GM12878 (cell line): ENCODE results near the gene CPB2. TPM values are rescaled to one million over a fixed set of nuclear protein-coding genes. Genes with fewer than 3 reads are reported as not detected.
A peak's percentile ranks its signal among the peaks of the same experiment; 100 is the strongest.

Experiments used
- BCL11A ChIP-seq: IDR thresholded peaks from 2 replicates; pipeline ENCODE4 v1.6.1; 2011; ENCODE audit warnings: low read depth, low read length
- CBFB ChIP-seq: IDR thresholded peaks from 2 replicates; pipeline ENCODE4 v1.6.1; 2016; ENCODE audit warnings: antibody characterized with exemption, low read depth
- CHD2 ChIP-seq: IDR thresholded peaks from 2 replicates; pipeline ENCODE4 v1.6.1; 2011; ENCODE audit warnings: low read depth, low read length, improper control_type of control experiment, borderline replicate concordance
- CHD4 ChIP-seq: fragments of 200-600 bp; sonication (generic); IDR thresholded peaks from 2 replicates; pipeline ENCODE4 v1.6.1; 2016; ENCODE audit warnings: mild to moderate bottlenecking
- CTCF ChIP-seq, 3 experiments: IDR thresholded peaks in 2 of 3; conservative IDR thresholded peaks in 1 of 3; 2 replicates each; pipeline ENCODE4 v1.5.1; 2011; ENCODE audit warnings: low read depth in 3 of 3, low read length in 3 of 3, mild to moderate bottlenecking in 3 of 3, control low read depth in 2 of 3, moderate library complexity in 2 of 3, inconsistent platforms in 1 of 3, mixed read lengths in 1 of 3; ENCODE audit not compliant: control insufficient read depth in 2 of 3, insufficient read depth in 1 of 3; ENCODE audit errors: extremely low read depth in 1 of 3
- EGR1 ChIP-seq, 2 experiments: IDR thresholded peaks; 1 replicate in 1 of 2; 2 replicates in 1 of 2; pipeline ENCODE4 v1.6.1; 2011 to 2012; ENCODE audit warnings: low read depth in 2 of 2, low read length in 2 of 2, borderline replicate concordance in 1 of 2, mild to moderate bottlenecking in 1 of 2, moderate library complexity in 1 of 2
- ELK1 ChIP-seq: IDR thresholded peaks from 2 replicates; pipeline ENCODE4 v1.6.1; 2012; ENCODE audit warnings: low read depth, low read length, improper control_type of control experiment
- FOS ChIP-seq: IDR thresholded peaks from 3 replicates; pipeline ENCODE4 v1.6.1; 2011; ENCODE audit warnings: borderline replicate concordance; ENCODE audit not compliant: insufficient read length; ENCODE audit errors: extremely low read depth
- LARP7 ChIP-seq: fragments of 450-650 bp; IDR thresholded peaks from 2 replicates; pipeline ENCODE4 v1.6.1; 2017; ENCODE audit warnings: mild to moderate bottlenecking
- NFYA ChIP-seq: IDR thresholded peaks from 2 replicates; pipeline ENCODE4 v1.6.1; 2011; ENCODE audit warnings: low read depth, mild to moderate bottlenecking, low read length, improper control_type of control experiment, borderline replicate concordance
- POU2F2 ChIP-seq: IDR thresholded peaks from 3 replicates; pipeline ENCODE4 v1.6.1; 2011; ENCODE audit warnings: low read depth, mild to moderate bottlenecking, low read length, borderline replicate concordance
- RELB ChIP-seq: fragments of 450-650 bp; IDR thresholded peaks from 2 replicates; pipeline ENCODE4 v1.6.1; 2017; ENCODE audit warnings: low read depth, mild to moderate bottlenecking, moderate library complexity
- SMAD1 ChIP-seq: fragments of 450-650 bp; IDR thresholded peaks from 2 replicates; pipeline ENCODE4 v1.6.1; 2018; ENCODE audit warnings: mild to moderate bottlenecking, low read depth; ENCODE audit not compliant: partially characterized antibody
- SMAD5 ChIP-seq: IDR thresholded peaks from 2 replicates; pipeline ENCODE4 v1.6.1; 2016; ENCODE audit warnings: antibody characterized with exemption, low read depth
- SRF ChIP-seq, 2 experiments: IDR thresholded peaks; 2 replicates each; pipeline ENCODE4 v1.6.1; 2011; ENCODE audit warnings: low read depth in 2 of 2, low read length in 2 of 2, mild to moderate bottlenecking in 1 of 2, moderate library complexity in 1 of 2
- STAT1 ChIP-seq: fragments of 450-650 bp; conservative IDR thresholded peaks from 2 replicates; pipeline ENCODE4 v1.6.1; 2014; ENCODE audit warnings: antibody characterized with exemption, mild to moderate bottlenecking
- TARDBP ChIP-seq: IDR thresholded peaks from 2 replicates; pipeline ENCODE4 v1.6.1; 2016; ENCODE audit warnings: borderline replicate concordance
- TCF3 ChIP-seq: IDR thresholded peaks from 2 replicates; pipeline ENCODE4 v1.6.1; 2012; ENCODE audit warnings: low read depth, mild to moderate bottlenecking, low read length, borderline replicate concordance; ENCODE audit not compliant: insufficient read depth
- ZBTB33 ChIP-seq: fragments of 450-650 bp; IDR thresholded peaks from 2 replicates; pipeline ENCODE4 v1.6.1; 2017; ENCODE audit warnings: mild to moderate bottlenecking
- ZNF622 ChIP-seq: fragments of 450-650 bp; IDR thresholded peaks from 2 replicates; pipeline ENCODE4 v1.6.1; 2017; ENCODE audit warnings: mild to moderate bottlenecking, inconsistent platforms
- ZZZ3 ChIP-seq: IDR thresholded peaks from 2 replicates; pipeline ENCODE4 v1.6.1; 2011; ENCODE audit warnings: low read depth; ENCODE audit not compliant: control insufficient read depth, insufficient read length
- polyA plus RNA-seq, 11 experiments: library from polyadenylated mRNA; depleted of rRNA in 4 of 11; unstranded in 6 of 11; stranded (reverse) in 5 of 11; fragments of >200 nt; fragmentation: Nextera tagmentation in 4 of 11; fragmentation: Illumina TruSeq in 1 of 11; extraction: Ambion mirVana in 4 of 11; extraction: Trizol in 1 of 11; gene quantifications; 1 replicate in 1 of 11; 2 replicates in 10 of 11; pipeline versions ENCODE4 v1.2.1 to v1.2.3, GENCODE V29; 2011 to 2016; ENCODE audit warnings: inconsistent platforms in 2 of 11, missing spikeins in 2 of 11, low read depth in 1 of 11
- total RNA-seq, 4 experiments: library from RNA; depleted of rRNA in 3 of 4; stranded (reverse); fragments of >200 nt in 3 of 4; fragmentation: Illumina TruSeq in 1 of 4; extraction: Trizol in 1 of 4; gene quantifications; 2 replicates each; pipeline versions ENCODE4 v1.2.1 to v1.2.3, GENCODE V29; 2013 to 2021

Gene CPB2
- total and polyA plus RNA-seq, 10 of the 15 experiments (the other 5 are each of a cell fraction or from before 2014, with no cell fraction given), result 0.05 to 0.87 (median 0.13) TPM; not detected in 3

- TF ChIP-seq RELB, result peak; percentile 84; the same call in 1 of the 2 replicates
- 0 out of 3 replicates have a peak, but pooled peaks have one; percentile 13 for TF ChIP-seq POU2F2
- TF ChIP-seq BCL11A, result no peak
- peak; percentile 74 for TF ChIP-seq CHD2
- TF ChIP-seq ZNF622, result no peak
- TF ChIP-seq SMAD5, result peak; percentile 85
- no peak for TF ChIP-seq FOS
- no peak for TF ChIP-seq ZBTB33
- no peak for TF ChIP-seq NFYA
- peak; percentile 13 to 34 (median 32); a peak in 4 of 6 replicates for TF ChIP-seq CTCF (IDR thresholded peaks at IDR 0.05 in 2 of 3, conservative IDR thresholded peaks at IDR 0.05 in 1 of 3; ENCODE audit: control insufficient read depth in 2 of 3, extremely low read depth in 1 of 3, insufficient read depth in 1 of 3, low read depth in 3 of 3, low read length in 3 of 3)
- no peak for TF ChIP-seq STAT1
- no peak for TF ChIP-seq CHD4
- no peak for TF ChIP-seq SMAD1
- peak; percentile 82 for TF ChIP-seq ELK1
- TF ChIP-seq CBFB, result no peak; the same call in 1 of the 2 replicates
- no peak for TF ChIP-seq EGR1 (IDR thresholded peaks at IDR 0.05; ENCODE audit: borderline replicate concordance in 1 of 2, low read depth in 2 of 2, low read length in 2 of 2)
- TF ChIP-seq LARP7, result no peak
- no peak for TF ChIP-seq TARDBP
- TF ChIP-seq SRF (IDR thresholded peaks at IDR 0.05; ENCODE audit: low read depth in 2 of 2, low read length in 2 of 2), result 0 out of 4 replicates have a peak, but pooled peaks have one; percentile 9 to 55
- TF ChIP-seq ZZZ3, result no peak
- no peak for TF ChIP-seq TCF3
These were observed 52.3 kb downstream of the CPB2 start, which contains the start of gene ZC3H13 (continued) for GRCh38 chr13:46052319-46053161.
